ENCODE results near the gene POU4F1. TPM values are rescaled to one million over a fixed set of nuclear protein-coding genes. Genes with fewer than 3 reads are reported as not detected.

POU4F1 gene
- total and polyA plus RNA-seq, 7 experiments from 2014 or later = 0.08 to 0.22 (median 0.15) TPM; not detected in 4

DNA sequence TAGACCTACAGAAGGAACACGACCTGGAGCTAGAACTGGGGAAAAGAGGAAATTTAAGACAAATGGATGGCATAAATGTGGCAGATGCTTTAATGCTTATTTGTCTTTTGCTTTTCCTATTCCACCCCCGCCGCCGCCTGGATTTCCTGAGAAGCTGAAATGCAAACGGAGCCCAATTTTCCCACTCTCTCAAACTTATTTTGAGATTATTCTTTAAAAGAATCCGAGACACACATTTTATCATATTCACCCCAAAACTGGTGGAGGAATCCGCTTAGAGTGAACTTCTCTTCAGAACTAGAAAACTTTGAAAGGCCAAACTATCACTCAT, 5.8 kb downstream of the POU4F1 start:
- CTCF ChIA-PET = no interaction called here
- Mint-ChIP-seq H3K9me3 (peaks cover 0 to 76% (median 34%) of the 10 kb centered on the region in 11 donors), H3K27me3 (peaks cover 74 to 91% (median 81%) of the 10 kb centered on the region in 5 donors), H3K27ac (peak overlapping the region in 6 of 9 donors; percentile 28 to 74 (median 44)), H3K4me1 (peaks cover 5 to 36% (median 25%) of the 10 kb centered on the region in 7 donors), H3K36me3 (peaks cover 0 to 17% (median 0%) of the 10 kb centered on the region in 5 donors), H3K4me3 (peak overlapping the region in 4 of 10 donors; percentile 5 to 41 (median 20))
- H3K4me3 ChIP-seq (ENCODE audit: low read length) = no peak overlapping the region
- peaks cover 66 to 73% of the 10 kb centered on the region in 2 donors for H3K27me3 ChIP-seq (ENCODE audit: control insufficient read depth in 2 of 2, insufficient read depth in 2 of 2, low read length in 2 of 2)
- no peak overlapping the region for H3K27ac ChIP-seq (ENCODE audit: low read depth, low read length)
- H3K36me3 ChIP-seq (ENCODE audit: control insufficient read depth in 2 of 3, insufficient read depth in 3 of 3, low read length in 3 of 3) = no peaks in the 10 kb centered on the region
- H3K4me1 ChIP-seq (ENCODE audit: control insufficient read depth in 2 of 2, insufficient read depth in 2 of 2, low read length in 2 of 2) = peaks cover 0 to 10% of the 10 kb centered on the region in 2 donors
- DNase-seq (no peak), ATAC-seq (no peak)
- peaks cover 0 to 22% (median 0%) of the 10 kb centered on the region in 3 experiments for H3K9me3 ChIP-seq (ENCODE audit: control insufficient read depth in 2 of 3, low read length in 3 of 3)
- POLR2A ChIA-PET = interaction anchor here (1.7 kb wide), 1 partner anchor 10 kb away, joined by 6 read pairs; no protein-coding TSS in a partner anchor
- intact Hi-C loops (cut with micrococcal nuclease) = loop anchor here in 1 of 2 donors (1.0 to 5.0 kb wide), 2 partner anchors 11 to 1745 kb away; partner anchors contain the start of gene SPRY2

DNA sequence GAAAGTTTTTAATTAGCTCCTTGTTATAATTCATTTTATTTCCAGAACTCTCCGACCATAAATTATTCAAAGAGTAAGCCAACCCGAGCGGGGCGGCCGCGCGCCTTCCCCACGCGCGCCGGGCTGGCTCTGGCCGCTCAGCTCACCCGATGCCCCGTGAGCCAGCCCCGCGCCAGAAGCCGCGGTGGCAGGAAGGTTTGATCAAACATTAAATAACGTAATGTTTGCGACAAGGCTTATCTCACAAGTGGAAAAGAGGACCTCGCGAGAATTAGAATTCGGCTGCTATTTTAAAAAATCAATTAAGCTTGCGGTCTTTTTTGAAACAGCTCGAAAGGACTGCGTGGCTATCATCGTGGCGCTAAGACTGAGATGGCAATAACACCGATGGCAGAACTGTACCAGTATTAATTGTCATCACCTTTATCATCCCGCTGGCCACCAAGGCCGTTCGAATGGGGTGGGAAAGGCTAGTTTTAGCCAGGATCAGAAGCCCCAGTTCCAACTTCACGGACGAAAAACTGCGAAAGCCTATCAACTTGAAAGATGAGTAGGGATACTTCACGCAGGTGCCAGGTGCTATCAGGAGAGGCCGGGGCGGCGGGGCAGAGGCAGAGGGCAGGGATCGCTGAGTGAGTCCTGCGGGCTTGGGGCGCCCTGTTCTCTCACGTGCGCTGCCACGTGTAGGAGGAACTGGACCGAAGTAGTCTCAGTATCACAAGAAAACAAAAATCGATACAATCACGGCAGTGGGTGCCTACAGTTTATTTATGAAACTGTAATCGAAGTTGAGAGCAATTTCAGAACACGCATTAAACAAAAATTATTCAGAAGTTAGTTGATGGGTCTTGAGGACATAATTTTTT, 6.4 kb downstream of the POU4F1 start:
- Mint-ChIP-seq H3K4me1 (peaks cover 0 to 31% (median 20%) of the 10 kb centered on the region in 7 donors), H3K27ac (peak overlapping the region in 6 of 9 donors; percentile 28 to 74 (median 44)), H3K4me3 (peak overlapping the region in 7 of 10 donors; percentile 9 to 41 (median 23)), H3K36me3 (peaks cover 0 to 17% (median 0%) of the 10 kb centered on the region in 5 donors), H3K9me3 (peaks cover 0 to 82% (median 34%) of the 10 kb centered on the region in 11 donors), H3K27me3 (peaks cover 76 to 92% (median 82%) of the 10 kb centered on the region in 5 donors)
- Histone ChIP-seq H3K4me3 (ENCODE audit: low read length) (no peak overlapping the region), H3K36me3 (ENCODE audit: control insufficient read depth in 2 of 3, insufficient read depth in 3 of 3, low read length in 3 of 3) (no peaks in the 10 kb centered on the region), H3K4me1 (ENCODE audit: control insufficient read depth in 2 of 2, insufficient read depth in 2 of 2, low read length in 2 of 2) (peaks cover 0 to 5% of the 10 kb centered on the region in 2 donors), H3K27me3 (ENCODE audit: control insufficient read depth in 2 of 2, insufficient read depth in 2 of 2, low read length in 2 of 2) (peaks cover 68 to 69% of the 10 kb centered on the region in 2 donors), H3K9me3 (ENCODE audit: control insufficient read depth in 2 of 3, low read length in 3 of 3) (peaks cover 0 to 22% (median 0%) of the 10 kb centered on the region in 3 experiments), H3K27ac (ENCODE audit: low read depth, low read length) (no peak overlapping the region)
- intact Hi-C loops (cut with micrococcal nuclease) = loop anchor here in 1 of 2 donors (1.0 to 5.0 kb wide), 2 partner anchors 11 to 1745 kb away; partner anchors contain the start of gene SPRY2
- no peak for ATAC-seq
- POLR2A ChIA-PET = interaction anchor here (1.7 kb wide), 1 partner anchor 10 kb away, joined by 6 read pairs; no protein-coding TSS in a partner anchor
- CTCF ChIA-PET = no interaction called here
- no peak for DNase-seq

- Mint-ChIP-seq H3K4me3 (peak overlapping the region in 4 of 10 donors; percentile 16 to 41 (median 29)), H3K4me1 (peaks cover 0 to 29% (median 19%) of the 10 kb centered on the region in 7 donors), H3K36me3 (peaks cover 0 to 17% (median 0%) of the 10 kb centered on the region in 5 donors), H3K27me3 (peaks cover 82 to 94% (median 86%) of the 10 kb centered on the region in 5 donors), H3K27ac (peak overlapping the region in 1 of 9 donors; percentile 46), H3K9me3 (peaks cover 0 to 82% (median 35%) of the 10 kb centered on the region in 11 donors)
- intact Hi-C loops (cut with micrococcal nuclease) = loop anchor here in 1 of 2 donors (5.0 kb wide), 1 partner anchor 1746 kb away; the partner anchor contains the start of gene SPRY2
- Histone ChIP-seq H3K27me3 (ENCODE audit: control insufficient read depth in 2 of 2, insufficient read depth in 2 of 2, low read length in 2 of 2) (peaks cover 69 to 70% of the 10 kb centered on the region in 2 donors), H3K36me3 (ENCODE audit: control insufficient read depth in 2 of 3, insufficient read depth in 3 of 3, low read length in 3 of 3) (no peaks in the 10 kb centered on the region), H3K27ac (ENCODE audit: low read depth, low read length) (no peak overlapping the region), H3K9me3 (ENCODE audit: control insufficient read depth in 2 of 3, low read length in 3 of 3) (peaks cover 0 to 22% (median 0%) of the 10 kb centered on the region in 3 experiments), H3K4me3 (ENCODE audit: low read length) (no peak overlapping the region), H3K4me1 (ENCODE audit: control insufficient read depth in 2 of 2, insufficient read depth in 2 of 2, low read length in 2 of 2) (peaks cover 0 to 3% of the 10 kb centered on the region in 2 donors)
- CTCF ChIA-PET = no interaction called here
- DNase-seq = no peak
- no peak for ATAC-seq
- POLR2A ChIA-PET = interaction anchor here (1.7 kb wide), 1 partner anchor 11 kb away, joined by 6 read pairs; no protein-coding TSS in a partner anchor
Observed at GRCh38 chr13:78596399-78596735, 7.0 kb downstream of the POU4F1 start.

DNA sequence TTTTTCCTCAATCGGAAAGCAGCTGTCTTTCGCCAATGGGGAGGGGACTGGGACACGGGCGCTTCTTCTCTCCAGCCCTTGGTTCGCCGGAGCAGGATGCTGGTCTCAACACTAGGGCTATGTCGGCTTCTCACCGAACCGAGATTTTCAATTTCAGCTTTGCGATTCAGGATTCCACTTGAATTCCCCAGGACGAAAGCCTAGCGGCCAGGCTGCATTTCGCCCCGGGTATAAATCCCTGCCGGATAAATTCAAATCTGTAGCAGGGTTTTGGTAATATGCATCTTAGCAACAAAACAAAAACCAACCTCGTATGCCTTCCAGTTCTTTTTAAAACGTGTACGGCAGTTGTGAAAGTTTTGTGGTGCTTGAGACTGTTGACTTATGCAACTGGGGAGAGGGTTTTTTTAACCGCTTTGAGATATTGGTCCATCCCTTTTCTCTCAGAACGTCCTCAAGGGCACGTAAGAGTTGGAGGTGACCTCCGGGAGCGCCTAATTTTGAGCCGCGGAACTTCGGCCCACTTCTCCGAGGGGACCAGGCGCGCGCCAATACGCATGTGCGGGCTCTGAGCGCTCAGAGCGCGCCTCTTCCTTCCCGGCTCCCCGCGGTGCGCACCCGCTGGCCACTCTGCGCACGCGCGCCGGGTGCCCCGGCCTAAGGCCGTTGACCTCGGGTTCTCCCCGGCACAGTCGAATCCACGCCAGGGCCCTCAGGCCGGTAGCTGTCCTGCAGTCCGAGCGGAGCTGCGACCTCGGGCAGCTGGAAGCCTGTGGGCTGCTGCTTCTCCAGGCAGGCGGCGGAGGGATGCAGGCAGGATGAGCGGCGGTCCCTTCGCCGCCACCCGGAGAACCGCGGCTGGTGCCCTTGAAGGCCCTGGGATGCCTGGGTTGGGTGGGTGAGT, 7.6 kb downstream of the POU4F1 start:
- peak overlapping the region in 6 of 9 donors; percentile 25 to 81 (median 60) for H3K27ac Mint-ChIP-seq
- H3K27me3 ChIP-seq (ENCODE audit: control insufficient read depth in 2 of 2, insufficient read depth in 2 of 2, low read length in 2 of 2) = peaks cover 68 to 70% of the 10 kb centered on the region in 2 donors
- ATAC-seq (no peak), DNase-seq (peak in 1 of 9 donors; percentile 38)
- H3K36me3 Mint-ChIP-seq = peaks cover 0 to 17% (median 0%) of the 10 kb centered on the region in 5 donors
- H3K4me3 Mint-ChIP-seq = peak overlapping the region in 8 of 10 donors; percentile 4 to 50 (median 26)
- H3K4me1 Mint-ChIP-seq = peaks cover 0 to 23% (median 13%) of the 10 kb centered on the region in 7 donors
- intact Hi-C loops (cut with micrococcal nuclease) = loop anchor here in 1 of 2 donors (1.0 to 5.0 kb wide), 2 partner anchors 8 to 1747 kb away; partner anchors contain the start of genes POU4F1 and SPRY2
- POLR2A ChIA-PET = interaction anchor here (1.7 kb wide), 1 partner anchor 11 kb away, joined by 6 read pairs; no protein-coding TSS in a partner anchor
- peaks cover 0 to 83% (median 34%) of the 10 kb centered on the region in 11 donors for H3K9me3 Mint-ChIP-seq
- peaks cover 0 to 22% (median 0%) of the 10 kb centered on the region in 3 experiments for H3K9me3 ChIP-seq (ENCODE audit: control insufficient read depth in 2 of 3, low read length in 3 of 3)
- no peak overlapping the region for H3K4me3 ChIP-seq (ENCODE audit: low read length)
- H3K27ac ChIP-seq (ENCODE audit: low read depth, low read length) = no peak overlapping the region
- peaks cover 85 to 90% (median 87%) of the 10 kb centered on the region in 5 donors for H3K27me3 Mint-ChIP-seq
- H3K36me3 ChIP-seq (ENCODE audit: control insufficient read depth in 2 of 3, insufficient read depth in 3 of 3, low read length in 3 of 3) = no peaks in the 10 kb centered on the region
- H3K4me1 ChIP-seq (ENCODE audit: control insufficient read depth in 2 of 2, insufficient read depth in 2 of 2, low read length in 2 of 2) = no peaks in the 10 kb centered on the region
- CTCF ChIA-PET = no interaction called here

DNA sequence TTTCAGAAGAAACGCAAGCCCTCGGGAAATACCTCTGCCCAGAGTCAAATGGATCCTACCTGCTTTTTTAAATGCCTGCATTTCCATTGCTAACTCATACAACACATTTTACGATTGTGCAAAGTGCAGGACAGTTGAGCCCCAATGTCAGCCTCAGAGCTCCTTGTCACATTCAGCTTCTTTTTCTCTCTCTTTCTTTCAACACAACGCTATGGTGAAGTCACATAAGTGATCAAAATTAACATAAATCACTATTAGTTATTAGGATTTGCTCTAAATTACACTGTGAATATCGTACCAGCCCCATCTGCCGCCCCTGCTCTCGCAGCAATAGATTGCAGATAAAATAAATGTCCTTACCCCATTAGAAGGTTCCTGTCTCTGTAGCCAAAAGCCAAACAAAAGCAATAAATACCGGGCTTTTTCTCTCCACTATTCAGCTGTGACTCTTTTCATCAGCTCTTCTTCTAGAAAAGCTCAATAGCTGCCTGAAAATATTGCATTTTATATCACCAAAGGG, 8.8 kb downstream of the POU4F1 start:
- H3K9me3 ChIP-seq (ENCODE audit: control insufficient read depth in 2 of 3, low read length in 3 of 3) = peaks cover 0 to 22% (median 0%) of the 10 kb centered on the region in 3 experiments

More for the DNA sequence above, 8.8 kb downstream of the POU4F1 start:
- no peak for DNase-seq
- Histone ChIP-seq H3K4me3 (ENCODE audit: low read length) (no peak overlapping the region), H3K36me3 (ENCODE audit: control insufficient read depth in 2 of 3, insufficient read depth in 3 of 3, low read length in 3 of 3) (no peaks in the 10 kb centered on the region), H3K4me1 (ENCODE audit: control insufficient read depth in 2 of 2, insufficient read depth in 2 of 2, low read length in 2 of 2) (no peaks in the 10 kb centered on the region), H3K27me3 (ENCODE audit: control insufficient read depth in 2 of 2, insufficient read depth in 2 of 2, low read length in 2 of 2) (peaks cover 56 to 63% of the 10 kb centered on the region in 2 donors), H3K27ac (ENCODE audit: low read depth, low read length) (no peak overlapping the region)
- ChIA-PET CTCF (no interaction called here), POLR2A (no interaction called here)
- Mint-ChIP-seq H3K4me1 (peaks cover 0 to 14% (median 6%) of the 10 kb centered on the region in 7 donors), H3K27me3 (peaks cover 84 to 88% (median 86%) of the 10 kb centered on the region in 5 donors), H3K27ac (peak overlapping the region in 5 of 9 donors; percentile 37 to 81 (median 64)), H3K9me3 (peaks cover 0 to 81% (median 29%) of the 10 kb centered on the region in 11 donors), H3K36me3 (peaks cover 0 to 17% (median 5%) of the 10 kb centered on the region in 5 donors), H3K4me3 (peak overlapping the region in 3 of 10 donors; percentile 36 to 46 (median 41))
- intact Hi-C loops (cut with micrococcal nuclease) = no loop called here
- no peak for ATAC-seq
